NCI-H1436 treated with DMSO at 0.1 percent for 48 hours (cell line): ENCODE measurements around the gene RTP2.

Experiments
- DNase-seq: peaks from one replicate; lab custom pipeline; 2025; lab: John Stamatoyannopoulos, UW

The RTP2 gene

GRCh38 chr3:187669675-187670504, 32.5 kb downstream of the RTP2 start, which contains the start of gene SST:
Gene SST, minus strand, starts transcription at chr3:187670394. Its CDS starts 103 bp downstream, at chr3:187670291.
- no peak for DNase-seq

- peak; percentile 15 for DNase-seq
Measured at GRCh38 chr3:187667526-187667925, 34.8 kb downstream of the RTP2 start.

GRCh38 chr3:187665764-187666402, 36.5 kb downstream of the RTP2 start:
- no peak for DNase-seq

- no peak for DNase-seq
Measured at GRCh38 chr3:187665010-187665409, 37.3 kb downstream of the RTP2 start.

- no peak for DNase-seq
Measured at GRCh38 chr3:187662848-187663409, 39.4 kb downstream of the RTP2 start.

- no peak for DNase-seq
Measured at GRCh38 chr3:187661267-187661666, 41.1 kb downstream of the RTP2 start.

- DNase-seq = no peak
Measured at GRCh38 chr3:187651282-187651681, 51.1 kb downstream of the RTP2 start.
